GM13976 (cell line): ENCODE measurements around the gene GALNT2.

Experiments
- DNase-seq: peaks from one replicate; pipeline ENCODE4 v3.0.0; 2012; ENCODE audit warnings: low spot score
- CTCF ChIP-seq: IDR thresholded peaks from 2 replicates; pipeline ENCODE4 v1.5.1; 2012; ENCODE audit warnings: borderline replicate concordance, mild to moderate bottlenecking; ENCODE audit not compliant: insufficient read depth; ENCODE audit errors: extremely low read depth, missing control alignments, control extremely low read depth
- in situ Hi-C: fragments of 300-500 bp; cut with MboI; formaldehyde crosslinking; loops from one replicate; pipeline ENCODE4 v1.12.0; 2022; ENCODE audit warnings: low sequenced_read_pairs, mixed read lengths, inconsistent platforms; ENCODE audit not compliant: unreplicated experiment

Gene GALNT2

GRCh38 chr1:230306169-230306568 is 239.1 kb downstream of the GALNT2 start:
- in situ Hi-C loops: loop anchor here (10.0 to 25.0 kb wide), 2 partner anchors 651 to 1044 kb away; partner anchors contain the start of gene RAB4A
- no peak for TF ChIP-seq CTCF
- DNase-seq: no peak

GRCh38 chr1:230307213-230307612 is 240.2 kb downstream of the GALNT2 start:
- no peak for DNase-seq
- in situ Hi-C loops: loop anchor here (10.0 to 25.0 kb wide), 2 partner anchors 652 to 1045 kb away; partner anchors contain the start of gene RAB4A
- no peak for TF ChIP-seq CTCF

- DNase-seq: no peak
- TF ChIP-seq CTCF: no peak
- in situ Hi-C loops: loop anchor here (10.0 to 25.0 kb wide), 2 partner anchors 653 to 1046 kb away; partner anchors contain the start of gene RAB4A
These were observed 241.0 kb downstream of the GALNT2 start for GRCh38 chr1:230308039-230308438.

- no peak for TF ChIP-seq CTCF
- in situ Hi-C loops: loop anchor here (10.0 to 25.0 kb wide), 2 partner anchors 654 to 1047 kb away; partner anchors contain the start of gene RAB4A
- DNase-seq: no peak
These were observed 241.8 kb downstream of the GALNT2 start for GRCh38 chr1:230308821-230309220.

- in situ Hi-C loops: loop anchor here (10.0 to 25.0 kb wide), 2 partner anchors 655 to 1047 kb away; partner anchors contain the start of gene RAB4A
- DNase-seq: no peak
- TF ChIP-seq CTCF: no peak
These were observed 242.7 kb downstream of the GALNT2 start for GRCh38 chr1:230309646-230310177.

- peak; percentile 68 for TF ChIP-seq CTCF
- peak; percentile 85 for DNase-seq
- in situ Hi-C loops: loop anchor here (25.0 kb wide), 1 partner anchor 1048 kb away; the partner anchor contains the start of gene RAB4A
These were observed 243.5 kb downstream of the GALNT2 start for GRCh38 chr1:230310381-230311163.
